NCI-H2081 treated with DMSO at 0.1 percent for 48 hours (cell line): ENCODE data around the gene ABLIM2.

Experiments used
- DNase-seq: peaks from one replicate; lab custom pipeline; 2025; lab: John Stamatoyannopoulos, UW

The ABLIM2 gene

DNA sequence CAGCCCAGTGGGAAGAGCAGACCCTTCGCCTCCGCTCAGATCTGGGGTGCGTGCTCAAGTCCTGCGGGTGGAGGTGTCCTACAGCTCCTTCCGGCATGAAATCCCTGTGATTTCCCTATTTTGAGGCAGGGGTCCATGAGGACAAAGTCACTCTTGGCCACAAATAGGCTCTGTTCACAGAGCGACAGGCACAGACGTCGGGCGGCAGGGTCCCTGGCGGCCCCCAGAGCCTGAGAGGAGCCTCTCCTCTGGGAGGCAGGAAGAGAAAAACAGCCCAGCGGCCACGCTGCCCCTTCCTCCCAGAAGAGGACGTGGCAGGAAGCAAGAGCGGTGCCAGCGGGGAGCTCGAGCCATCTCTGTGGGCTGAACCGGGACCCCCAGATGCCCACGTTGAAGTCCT is 38.7 kb downstream of the ABLIM2 start:
- no peak for DNase-seq

DNA sequence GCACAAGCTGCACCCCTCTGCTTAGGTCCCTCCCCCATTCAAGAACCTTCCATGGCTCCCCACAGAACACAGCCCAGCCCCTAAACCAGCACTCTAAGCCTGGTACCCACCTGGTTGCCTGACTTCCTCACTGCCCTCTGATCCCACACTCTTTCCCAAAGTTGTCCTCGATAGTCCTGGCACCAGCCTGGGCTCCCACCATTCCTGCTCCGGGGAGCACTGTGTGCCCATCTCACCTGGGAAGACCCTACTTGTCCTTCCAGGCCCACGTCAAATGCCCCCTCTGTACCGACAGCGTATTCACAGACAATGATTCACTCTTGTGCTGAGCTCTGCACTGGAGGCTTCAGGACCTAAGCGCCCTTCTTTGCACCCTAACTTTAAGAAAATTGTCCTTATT is 40.1 kb downstream of the ABLIM2 start:
- no peak for DNase-seq

DNA sequence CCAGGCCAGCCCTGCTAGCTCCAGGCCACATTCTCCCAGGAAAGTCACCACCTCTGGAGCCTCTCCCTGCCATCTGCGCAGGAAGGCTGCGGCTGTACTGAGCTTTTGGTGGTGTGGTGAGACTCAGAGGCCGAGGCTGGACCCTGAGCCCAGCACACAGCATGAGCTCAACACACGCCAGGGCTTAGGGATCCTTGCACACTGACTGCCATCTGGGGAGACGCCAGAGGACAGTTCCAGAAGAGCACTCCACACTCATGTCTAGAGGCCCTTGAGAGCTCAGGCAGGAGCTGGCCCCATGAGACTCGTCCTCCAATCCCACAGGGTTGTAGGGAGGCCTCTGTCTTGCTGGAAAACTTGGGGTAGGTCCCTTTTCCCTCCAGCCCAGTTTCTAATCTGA is 40.6 kb downstream of the ABLIM2 start:
- no peak for DNase-seq

DNA sequence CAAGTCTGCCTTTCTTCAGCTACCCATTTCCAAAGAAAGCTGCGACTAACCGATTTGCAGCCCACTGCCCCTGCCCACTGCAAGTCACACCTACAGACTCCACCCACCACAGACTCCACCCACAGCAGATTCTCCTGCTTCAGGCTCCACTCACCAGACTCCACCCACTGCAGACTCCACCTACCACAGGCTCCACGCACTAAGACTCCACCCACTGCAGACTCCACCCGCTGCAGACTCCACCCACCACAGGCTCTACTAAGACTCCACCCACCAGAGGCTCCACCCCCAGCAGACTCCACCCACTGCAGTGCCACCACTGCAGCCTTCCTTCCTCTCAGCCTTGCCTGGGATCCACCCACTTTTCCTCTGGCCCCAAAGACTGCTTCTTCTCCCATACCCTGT is 41.3 kb downstream of the ABLIM2 start:
- no peak for DNase-seq

DNA sequence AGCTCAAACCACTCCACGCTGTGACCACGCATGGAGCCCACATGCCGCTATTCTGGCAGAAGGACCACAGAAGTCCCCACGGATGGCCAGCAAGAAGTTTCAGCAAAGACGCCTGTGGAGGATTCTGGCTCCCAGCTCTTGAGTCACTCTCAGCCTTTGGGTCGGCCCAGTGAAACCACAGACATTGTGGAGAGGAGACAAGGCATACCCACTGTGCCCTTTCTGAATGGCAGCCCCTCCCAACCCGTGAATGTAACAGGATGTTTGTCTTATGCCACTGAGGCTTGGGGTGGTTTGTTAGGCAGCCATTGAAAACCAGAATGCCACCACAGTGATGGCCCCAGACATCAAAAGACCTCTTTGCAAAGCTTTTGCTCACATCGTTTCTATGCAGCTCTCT is 42.7 kb downstream of the ABLIM2 start:
- DNase-seq: no peak

GRCh38 chr4:8115203-8115520 is 43.5 kb downstream of the ABLIM2 start:
- no peak for DNase-seq

DNA sequence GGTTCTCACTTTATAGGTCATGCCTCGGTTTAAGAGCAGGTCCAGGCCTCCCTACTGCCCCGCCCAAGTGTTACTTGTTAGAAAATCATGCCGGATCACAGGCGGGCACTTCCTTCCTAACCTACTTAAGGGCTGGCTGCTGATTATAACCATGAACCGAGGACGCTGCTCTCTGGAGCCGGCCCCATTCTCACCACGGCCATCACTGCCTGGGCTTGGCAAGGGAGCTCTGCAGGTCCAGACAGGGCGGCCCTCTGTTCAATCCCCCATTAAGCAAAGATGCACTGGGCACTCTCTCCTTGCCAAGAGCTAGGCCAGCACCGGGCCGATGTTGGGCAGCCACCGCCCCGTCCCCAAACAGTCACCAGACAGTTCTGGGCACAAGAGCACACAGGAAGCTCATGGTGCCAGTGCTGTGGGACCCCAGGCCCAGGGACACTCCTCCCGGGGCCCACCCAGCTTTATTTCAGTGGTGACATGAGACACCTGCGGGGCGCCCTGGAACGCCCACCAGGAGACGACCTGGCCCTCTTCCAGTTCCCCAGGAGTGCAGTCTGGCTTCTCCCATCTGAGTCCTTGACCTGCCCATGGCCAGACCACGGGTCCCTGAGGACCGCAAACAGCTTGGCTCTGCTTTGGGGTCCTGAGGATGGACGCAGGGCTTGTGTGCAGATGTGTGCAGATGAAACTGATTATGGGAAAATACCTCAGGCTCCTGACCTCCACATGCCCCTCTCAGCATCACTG is 44.0 kb downstream of the ABLIM2 start:
- no peak for DNase-seq

DNA sequence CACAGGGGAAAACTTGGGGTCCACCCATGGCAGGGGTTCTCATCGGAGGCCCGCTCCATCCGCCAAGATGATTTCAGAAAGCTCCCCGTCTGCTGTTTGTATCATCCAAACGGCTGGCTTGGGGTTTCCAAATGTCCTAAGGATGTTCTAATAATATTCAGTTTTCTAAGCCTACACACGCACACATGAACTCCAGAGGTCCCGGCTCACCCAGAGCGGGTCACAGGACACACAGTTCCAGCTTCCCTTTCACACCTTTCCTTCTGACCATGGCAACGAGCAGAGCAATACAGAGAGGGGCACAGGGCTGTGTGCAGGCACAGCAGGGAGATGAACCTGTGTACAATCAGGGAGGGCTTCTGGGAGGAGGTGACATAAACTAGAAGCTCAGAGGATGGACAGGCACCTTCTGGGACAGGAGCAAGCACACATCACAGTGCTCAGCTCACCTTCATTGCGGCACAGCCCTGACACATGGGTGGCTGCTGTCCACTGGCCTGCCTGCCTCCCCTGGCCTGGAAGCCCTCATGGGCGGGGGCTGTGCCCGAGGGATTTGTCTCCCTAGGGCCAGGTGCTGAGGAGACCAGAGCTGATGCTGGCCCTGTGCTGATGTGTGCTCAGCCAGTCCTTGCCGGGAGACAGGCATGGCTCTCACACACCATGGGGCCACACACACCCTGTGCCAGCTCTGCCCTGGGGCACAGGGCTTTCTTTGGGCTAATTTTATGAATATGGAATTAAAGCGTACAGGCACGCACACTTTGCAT is 44.8 kb downstream of the ABLIM2 start:
- DNase-seq: no peak

GRCh38 chr4:8112672-8113071 is 45.9 kb downstream of the ABLIM2 start:
- no peak for DNase-seq

DNA sequence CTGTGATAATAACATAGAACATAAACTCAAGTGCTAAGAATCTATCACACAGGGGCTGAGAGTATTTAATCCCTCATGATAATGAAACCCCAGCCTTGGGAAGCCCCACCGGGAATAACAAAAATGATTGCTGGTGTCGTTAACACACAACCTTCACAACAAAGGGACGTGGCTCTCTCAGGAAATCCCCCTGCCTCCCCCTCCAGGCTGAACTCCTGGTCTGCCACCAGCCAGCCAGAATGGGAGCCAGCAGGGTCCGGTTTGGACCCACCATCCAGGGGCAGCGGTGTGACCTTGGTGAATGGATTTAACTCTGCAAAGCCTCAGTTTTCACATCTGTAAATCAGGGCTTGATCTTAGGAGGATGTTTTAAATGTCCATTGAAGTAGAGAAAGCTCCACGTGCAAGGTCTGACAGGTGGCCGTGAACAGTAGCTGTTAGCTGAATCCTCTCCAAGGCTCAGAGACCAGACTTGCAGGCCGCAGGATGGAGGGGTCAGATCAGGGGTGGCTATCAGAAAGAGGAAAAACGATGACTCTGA is 46.5 kb downstream of the ABLIM2 start:
- peak; percentile 31 for DNase-seq

- no peak for DNase-seq
Observed at GRCh38 chr4:8110071-8110986, 48.3 kb downstream of the ABLIM2 start.

DNA sequence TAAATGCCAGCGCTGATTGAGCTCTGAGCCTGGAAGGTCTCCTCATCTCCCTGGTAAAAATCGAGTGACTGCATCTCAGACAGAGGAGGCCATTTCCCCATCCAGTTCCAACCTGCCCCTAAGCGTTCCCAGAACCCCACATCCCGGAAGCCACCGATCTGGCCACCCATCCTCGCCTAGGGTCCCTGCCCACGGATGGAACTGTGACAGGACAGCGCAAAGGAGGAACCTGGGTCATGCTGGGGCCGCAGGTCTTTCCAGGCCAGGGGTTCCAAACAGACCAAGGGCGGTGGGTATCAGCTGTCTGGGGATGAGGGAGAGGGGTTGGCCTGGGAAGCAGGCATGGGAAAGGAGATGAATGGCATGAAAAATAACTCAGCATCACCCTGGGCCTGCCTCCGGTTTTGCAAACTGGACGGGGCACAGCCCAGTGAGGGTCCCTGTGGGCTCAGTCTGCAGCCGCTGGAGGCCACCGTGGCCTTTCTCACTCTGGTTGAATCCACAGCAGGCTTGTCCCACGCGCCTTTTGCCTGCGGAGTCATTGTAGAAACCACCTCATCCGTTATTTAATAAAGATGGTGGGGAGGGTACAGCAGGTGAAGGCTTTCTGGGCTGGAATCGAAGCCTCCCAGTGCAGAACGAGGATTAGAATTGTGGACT is 49.1 kb downstream of the ABLIM2 start:
- no peak for DNase-seq

- no peak for DNase-seq
Observed at GRCh38 chr4:8108991-8109390, 49.6 kb downstream of the ABLIM2 start.

GRCh38 chr4:8108261-8108660 is 50.4 kb downstream of the ABLIM2 start:
- no peak for DNase-seq

DNA sequence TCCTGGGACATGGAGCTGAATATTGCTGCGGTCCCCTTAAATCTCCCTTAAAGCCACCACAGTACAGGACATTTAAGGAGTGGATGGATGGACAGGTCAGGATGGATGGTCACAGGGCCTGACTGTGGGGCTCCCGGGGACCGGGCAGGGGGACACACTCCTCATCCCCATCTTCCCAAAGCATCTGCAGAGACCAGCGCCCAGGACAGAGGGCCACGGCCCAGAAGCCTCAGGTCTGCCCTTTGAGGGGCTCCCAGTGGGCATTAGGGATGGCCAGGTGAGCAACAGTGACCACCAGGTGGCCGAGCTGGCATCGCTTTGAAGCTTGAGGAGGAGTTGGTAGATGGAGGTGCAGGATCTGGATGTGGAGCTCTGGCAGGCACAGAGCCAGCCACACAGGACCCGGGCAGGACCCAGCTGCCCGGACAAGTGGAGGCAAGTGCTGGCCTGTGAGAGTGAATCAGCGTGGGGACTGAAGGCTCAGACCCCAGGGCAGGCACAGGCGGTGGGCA is 51.4 kb downstream of the ABLIM2 start:
- no peak for DNase-seq

DNA sequence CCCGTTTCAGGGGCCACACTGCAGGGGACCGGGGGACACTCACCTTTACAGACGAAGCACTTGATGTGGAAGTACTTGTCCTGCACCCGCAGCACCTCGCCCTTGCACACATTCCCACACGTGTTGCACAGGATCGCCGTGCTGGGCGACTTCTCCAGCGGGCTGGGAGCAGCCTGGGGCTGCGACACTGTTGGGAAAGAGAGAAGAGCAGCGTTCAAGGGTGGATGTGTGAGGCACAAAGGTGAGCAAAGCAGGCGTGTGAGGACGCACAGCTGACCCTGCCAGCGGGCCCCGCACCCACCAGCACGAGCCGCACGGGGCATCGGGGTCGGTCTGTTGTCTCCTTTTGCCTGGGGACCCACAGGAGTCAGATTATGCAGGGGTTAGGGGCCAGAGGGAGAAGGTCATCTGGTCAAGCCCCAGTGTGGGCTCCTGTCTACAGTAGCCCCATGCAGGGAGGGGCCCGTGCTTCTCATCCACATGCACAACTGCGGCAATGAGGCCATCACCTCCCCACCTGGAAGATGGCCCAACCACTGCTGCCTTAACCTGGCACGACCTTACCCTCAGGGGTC is 52.1 kb downstream of the ABLIM2 start:
- DNase-seq: no peak

DNA sequence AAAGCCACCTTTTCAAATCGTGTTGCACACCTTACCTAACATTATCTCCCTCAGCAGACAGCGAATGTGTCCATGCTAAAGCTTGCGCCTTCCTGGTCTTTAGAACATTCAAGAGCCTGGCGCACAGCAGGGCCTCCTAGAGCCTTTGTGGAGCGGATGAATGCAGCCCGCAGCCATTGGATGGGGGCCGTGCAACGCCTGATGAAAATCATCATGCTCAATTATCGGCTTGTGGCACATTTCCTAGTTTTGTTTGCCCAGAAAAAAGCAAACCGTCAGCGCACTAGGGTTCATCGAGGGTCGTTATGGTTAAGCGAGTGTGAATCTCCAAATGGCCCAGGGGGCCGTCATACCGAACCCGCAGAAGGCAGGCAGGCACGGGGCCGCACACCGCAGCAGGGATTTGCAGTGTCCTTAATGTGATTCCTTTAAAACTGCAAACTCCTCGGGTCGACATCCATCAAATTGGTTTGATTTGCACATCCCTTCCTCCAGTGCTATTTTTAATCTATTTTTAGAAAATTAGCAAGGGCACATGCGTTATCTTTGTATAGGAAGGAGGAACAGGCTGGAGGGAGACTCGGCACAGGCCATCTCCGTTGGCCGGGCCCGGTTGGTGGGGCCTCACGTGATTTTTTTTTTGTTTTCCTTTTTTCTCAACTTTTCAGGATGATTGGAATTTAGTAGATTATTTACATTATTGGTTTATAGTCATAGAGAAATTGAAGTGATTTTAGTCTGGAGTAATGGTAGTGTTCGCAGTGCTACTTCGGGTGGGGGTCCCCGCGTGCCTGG is 53.1 kb downstream of the ABLIM2 start:
- DNase-seq: peak; percentile 47

GRCh38 chr4:8104491-8105305 is 53.9 kb downstream of the ABLIM2 start:
- no peak for DNase-seq
